ENCODE data around the gene FAM53B. TPM values are rescaled to one million over a fixed set of nuclear protein-coding genes. Genes with fewer than 3 reads are reported as not detected.

The FAM53B gene
- total RNA-seq, 1 donor from 2014 or later, result 39.8 TPM

- peaks cover 7% of the 10 kb centered on the region for H3K36me3 Mint-ChIP-seq (ENCODE audit: insufficient read depth)
- no peak for DNase-seq (ENCODE audit: low spot score, unreplicated experiment)
- no peak overlapping the region for H3K4me3 Mint-ChIP-seq (ENCODE audit: low read depth)
- H3K27ac Mint-ChIP-seq, result peak overlapping the region; percentile 89
- no peaks in the 10 kb centered on the region for H3K27me3 Mint-ChIP-seq
- no peak for TF ChIP-seq CTCF (IDR thresholded peaks at IDR 0.05; ENCODE audit: unreplicated experiment)
- peaks cover 40% of the 10 kb centered on the region for H3K4me1 Mint-ChIP-seq (ENCODE audit: low read depth)
- no peaks in the 10 kb centered on the region for H3K9me3 Mint-ChIP-seq (ENCODE audit: low read depth)
Measured at GRCh38 chr10:124708922-124709520, 35.2 kb downstream of the FAM53B start.

- Mint-ChIP-seq H3K4me3 (ENCODE audit: low read depth) (peak overlapping the region; percentile 20), H3K4me1 (ENCODE audit: low read depth) (peaks cover 40% of the 10 kb centered on the region), H3K27ac (peak overlapping the region; percentile 89), H3K36me3 (ENCODE audit: insufficient read depth) (peaks cover 9% of the 10 kb centered on the region), H3K27me3 (no peaks in the 10 kb centered on the region), H3K9me3 (ENCODE audit: low read depth) (no peaks in the 10 kb centered on the region)
- no peak for TF ChIP-seq CTCF (IDR thresholded peaks at IDR 0.05; ENCODE audit: unreplicated experiment)
- no peak for DNase-seq (ENCODE audit: low spot score, unreplicated experiment)
Measured at GRCh38 chr10:124708246-124708779, 35.9 kb downstream of the FAM53B start.

- H3K9me3 Mint-ChIP-seq (ENCODE audit: low read depth), result no peaks in the 10 kb centered on the region
- peaks cover 11% of the 10 kb centered on the region for H3K36me3 Mint-ChIP-seq (ENCODE audit: insufficient read depth)
- H3K27me3 Mint-ChIP-seq, result no peaks in the 10 kb centered on the region
- peak overlapping the region; percentile 89 for H3K27ac Mint-ChIP-seq
- H3K4me3 Mint-ChIP-seq (ENCODE audit: low read depth), result peak overlapping the region; percentile 4
- H3K4me1 Mint-ChIP-seq (ENCODE audit: low read depth), result peaks cover 40% of the 10 kb centered on the region
- TF ChIP-seq CTCF (IDR thresholded peaks at IDR 0.05; ENCODE audit: unreplicated experiment), result no peak
- DNase-seq (ENCODE audit: low spot score, unreplicated experiment), result no peak
Measured at GRCh38 chr10:124707551-124707950, 36.6 kb downstream of the FAM53B start.

- Mint-ChIP-seq H3K4me1 (ENCODE audit: low read depth) (peaks cover 43% of the 10 kb centered on the region), H3K27ac (no peak overlapping the region), H3K27me3 (no peaks in the 10 kb centered on the region), H3K9me3 (ENCODE audit: low read depth) (no peaks in the 10 kb centered on the region), H3K4me3 (ENCODE audit: low read depth) (no peak overlapping the region), H3K36me3 (ENCODE audit: insufficient read depth) (peaks cover 11% of the 10 kb centered on the region)
- no peak for TF ChIP-seq CTCF (IDR thresholded peaks at IDR 0.05; ENCODE audit: unreplicated experiment)
- DNase-seq (ENCODE audit: low spot score, unreplicated experiment), result no peak
Measured at GRCh38 chr10:124707144-124707467, 37.1 kb downstream of the FAM53B start.

- TF ChIP-seq CTCF (IDR thresholded peaks at IDR 0.05; ENCODE audit: unreplicated experiment), result no peak
- H3K27ac Mint-ChIP-seq, result no peak overlapping the region
- peaks cover 45% of the 10 kb centered on the region for H3K4me1 Mint-ChIP-seq (ENCODE audit: low read depth)
- DNase-seq (ENCODE audit: low spot score, unreplicated experiment), result no peak
- H3K4me3 Mint-ChIP-seq (ENCODE audit: low read depth), result no peak overlapping the region
- H3K36me3 Mint-ChIP-seq (ENCODE audit: insufficient read depth), result peaks cover 11% of the 10 kb centered on the region
- no peaks in the 10 kb centered on the region for H3K9me3 Mint-ChIP-seq (ENCODE audit: low read depth)
- no peaks in the 10 kb centered on the region for H3K27me3 Mint-ChIP-seq
Measured at GRCh38 chr10:124706462-124707143, 37.6 kb downstream of the FAM53B start.

All from progenitor cell of endocrine pancreas (in vitro differentiated cells).